Peyer's patch (tissue), 4 donors: ENCODE results near the gene GABRD. TPM values are rescaled to one million over a fixed set of nuclear protein-coding genes. Genes with fewer than 3 reads are reported as not detected.

Experiments used
- DNase-seq, 3 donors: peaks; one replicate each; pipeline ENCODE4 v3.0.0-alpha.2; 2017 to 2019
- H3K27ac ChIP-seq, 4 donors: fragments of 200-600 bp; sonication (generic); one replicate each; pipeline ENCODE4 v1.5.1; 2016 to 2019
- H3K27me3 ChIP-seq, 2 donors: fragments of 200-600 bp; sonication (generic); one replicate each; pipeline ENCODE4 v1.5.1; 2019
- H3K36me3 ChIP-seq, 3 donors: fragments of 200-600 bp; sonication (generic); one replicate each; pipeline ENCODE4 v1.5.1; 2016 to 2019
- H3K4me1 ChIP-seq, 4 donors: fragments of 200-600 bp; sonication (generic); one replicate each; pipeline ENCODE4 v1.5.1; 2016 to 2019
- H3K4me3 ChIP-seq, 4 donors: fragments of 200-600 bp; sonication (generic); 1 replicate in 3 of 4; 2 replicates in 1 of 4; pipeline ENCODE4 v1.5.1; 2016 to 2019; ENCODE audit warnings: mild to moderate bottlenecking in 1 of 4
- H3K9me3 ChIP-seq, 4 donors: fragments of 200-600 bp; sonication (generic); one replicate each; pipeline ENCODE4 v1.5.1; 2016 to 2019; ENCODE audit warnings: mild to moderate bottlenecking in 1 of 4
- CTCF ChIP-seq, 6 experiments: fragments of 450-650 bp in 4 of 6; fragments of 200-600 bp in 2 of 6; sonication (generic) in 1 of 6; IDR thresholded peaks; one replicate each; pipeline ENCODE4 v1.5.1; 2017 to 2019; ENCODE audit warnings: antibody characterized with exemption in 6 of 6, mild to moderate bottlenecking in 3 of 6, moderate library complexity in 1 of 6
- POLR2A ChIP-seq, 2 donors: fragments of 450-650 bp; IDR thresholded peaks; one replicate each; pipeline ENCODE4 v1.5.1; 2017; ENCODE audit warnings: antibody characterized with exemption in 2 of 2, mild to moderate bottlenecking in 2 of 2, moderate library complexity in 2 of 2
- total RNA-seq, 4 donors: library from RNA; depleted of rRNA; stranded (reverse); fragments of >200 nt; gene quantifications; one replicate each; pipeline ENCODE4 v1.1.0, GENCODE V29; 2016

GABRD gene
- total RNA-seq, 4 donors from 2014 or later: not detected

GRCh38 chr1:1988061-1988945 lies 30.8 kb upstream of the GABRD start:
- DNase-seq: no peak
- Histone ChIP-seq H3K27me3 (no peaks in the 10 kb centered on the region), H3K27ac (no peak overlapping the region), H3K4me1 (peaks cover 0 to 7% (median 0%) of the 10 kb centered on the region in 4 donors), H3K36me3 (no peaks in the 10 kb centered on the region), H3K9me3 (no peaks in the 10 kb centered on the region), H3K4me3 (no peak overlapping the region)
- TF ChIP-seq POLR2A (IDR thresholded peaks at IDR 0.05) (no peak), CTCF (IDR thresholded peaks at IDR 0.05) (no peak)

- Histone ChIP-seq H3K4me1 (peaks cover 0 to 7% (median 0%) of the 10 kb centered on the region in 4 donors), H3K4me3 (no peak overlapping the region), H3K27me3 (no peaks in the 10 kb centered on the region), H3K36me3 (no peaks in the 10 kb centered on the region), H3K27ac (peak overlapping the region in 2 of 4 donors; percentile 45 to 58), H3K9me3 (no peaks in the 10 kb centered on the region)
- no peak for DNase-seq
- TF ChIP-seq CTCF (IDR thresholded peaks at IDR 0.05) (no peak), POLR2A (IDR thresholded peaks at IDR 0.05) (no peak)
Observed at GRCh38 chr1:1989102-1989542, 30.0 kb upstream of the GABRD start.

GRCh38 chr1:1989789-1990188 lies 29.4 kb upstream of the GABRD start:
- no peaks in the 10 kb centered on the region for H3K9me3 ChIP-seq
- H3K27me3 ChIP-seq: no peaks in the 10 kb centered on the region
- TF ChIP-seq CTCF (IDR thresholded peaks at IDR 0.05) (no peak), POLR2A (IDR thresholded peaks at IDR 0.05) (no peak)
- no peak for DNase-seq
- no peaks in the 10 kb centered on the region for H3K36me3 ChIP-seq
- H3K27ac ChIP-seq: peak overlapping the region in 3 of 4 donors; percentile 17 to 58 (median 45)
- H3K4me3 ChIP-seq: no peak overlapping the region
- peaks cover 0 to 7% (median 0%) of the 10 kb centered on the region in 4 donors for H3K4me1 ChIP-seq

GRCh38 chr1:1990222-1990621 lies 28.9 kb upstream of the GABRD start:
- H3K4me1 ChIP-seq: peaks cover 0 to 7% (median 0%) of the 10 kb centered on the region in 4 donors
- TF ChIP-seq CTCF (IDR thresholded peaks at IDR 0.05): no peak
- TF ChIP-seq POLR2A (IDR thresholded peaks at IDR 0.05): no peak
- H3K4me3 ChIP-seq: no peak overlapping the region
- H3K27me3 ChIP-seq: no peaks in the 10 kb centered on the region
- H3K9me3 ChIP-seq: no peaks in the 10 kb centered on the region
- no peaks in the 10 kb centered on the region for H3K36me3 ChIP-seq
- DNase-seq: no peak
- peak overlapping the region in 3 of 4 donors; percentile 17 to 58 (median 45) for H3K27ac ChIP-seq

GRCh38 chr1:1994536-1994935 lies 24.6 kb upstream of the GABRD start:
- Histone ChIP-seq H3K36me3 (no peaks in the 10 kb centered on the region), H3K4me1 (peaks cover 0 to 7% (median 0%) of the 10 kb centered on the region in 4 donors), H3K27ac (no peak overlapping the region), H3K9me3 (no peaks in the 10 kb centered on the region), H3K27me3 (no peaks in the 10 kb centered on the region), H3K4me3 (no peak overlapping the region)
- DNase-seq: no peak
- no peak for TF ChIP-seq POLR2A (IDR thresholded peaks at IDR 0.05)
- no peak for TF ChIP-seq CTCF (IDR thresholded peaks at IDR 0.05)
